HepG2 (cell line): ENCODE data around the gene RFX7. TPM values are rescaled to one million over a fixed set of nuclear protein-coding genes. Genes with fewer than 3 reads are reported as not detected.

Source experiments
- ATAC-seq: fragments of 200-7000 bp; cut with Tn5 transposase; 3 replicates; pipeline ENCODE4 v1.9.1; 2020; ENCODE audit warnings: mild to moderate bottlenecking, moderate library complexity
- BruUV-seq: library from RNA; stranded (reverse); fragments of 400-500 nt; replicated peaks from 2 replicates; lab custom pipeline; 2021; lab: Mats Ljungman, UMichigan
- CTCF ChIA-PET: fragments of 300-600 bp; formaldehyde crosslinking; extraction: SDS; loops from one replicate; lab custom pipeline; 2021; ENCODE audit warnings: low total read pairs, inconsistent platforms, low intra/inter-chr PET ratio; lab: Yijun Ruan, JAX
- POLR2A ChIA-PET: fragments of 350-600 bp; sonication (Branson Sonifier 250); formaldehyde crosslinking; loops from one replicate; lab custom pipeline; 2020; ENCODE audit warnings: antibody characterized with exemption, inconsistent platforms; lab: Yijun Ruan, JAX
- DNase-seq: peaks from one replicate; pipeline ENCODE4 v3.0.0-alpha.2; 2015; ENCODE audit warnings: low spot score
- FAIRE-seq: peaks from 3 replicates; lab custom pipeline; 2011; peaks lifted over from hg19 to GRCh38; lab: Jason Lieb, UNC
- H2AFZ ChIP-seq: one replicate; pipeline ENCODE4 v1.6.1; 2011; ENCODE audit warnings: low read length, inconsistent platforms
- H3K27ac ChIP-seq: fragments of 300-600 bp; 3 replicates; pipeline ENCODE4 v1.8.0; 2011; ENCODE audit warnings: mixed run types, mild to moderate bottlenecking, mixed read lengths, low read length, inconsistent platforms; ENCODE audit not compliant: insufficient read depth; ENCODE audit errors: extremely low read length
- H3K27me3 ChIP-seq, 2 experiments: fragments of 200-600 bp in 1 of 2; 2 replicates in 1 of 2; 3 replicates in 1 of 2; pipeline versions ENCODE4 v1.6.0 to v1.8.0; 2011; ENCODE audit warnings: low read length in 2 of 2, mild to moderate bottlenecking in 2 of 2, moderate library complexity in 2 of 2, inconsistent platforms in 1 of 2; ENCODE audit not compliant: insufficient read depth in 2 of 2, control insufficient read depth in 1 of 2
- H3K36me3 ChIP-seq, 2 experiments: fragments of 200-600 bp in 1 of 2; replicated peaks in 1 of 2; 2 replicates in 1 of 2; 3 replicates in 1 of 2; pipeline versions ENCODE4 v1.5.1 to v1.8.0; 2011; ENCODE audit warnings: low read length in 2 of 2, inconsistent platforms in 1 of 2; ENCODE audit not compliant: insufficient read depth in 2 of 2, control insufficient read depth in 1 of 2
- H3K4me1 ChIP-seq: 2 replicates; pipeline ENCODE4 v1.5.1; 2012; ENCODE audit warnings: low read length, inconsistent platforms; ENCODE audit not compliant: insufficient read depth
- H3K4me2 ChIP-seq: 2 replicates; pipeline ENCODE4 v1.6.0; 2011; ENCODE audit warnings: low read depth, low read length, inconsistent platforms
- H3K4me3 ChIP-seq, 3 experiments: fragments of 200-600 bp in 1 of 3; sonication (generic), shearing (Covaris generic) in 1 of 3; replicated peaks in 1 of 3; 2 replicates each; pipeline ENCODE4 v1.5.1; 2011 to 2016; ENCODE audit warnings: low read length in 3 of 3, inconsistent platforms in 2 of 3, low read depth in 2 of 3, mild to moderate bottlenecking in 2 of 3, control low read depth in 1 of 3, mixed read lengths in 1 of 3; ENCODE audit not compliant: insufficient read depth in 1 of 3
- H3K79me2 ChIP-seq: one replicate; pipeline ENCODE4 v1.6.1; 2011; ENCODE audit warnings: low read length, inconsistent platforms; ENCODE audit not compliant: insufficient read depth
- H3K9ac ChIP-seq: 2 replicates; pipeline ENCODE4 v1.6.0; 2011; ENCODE audit warnings: mild to moderate bottlenecking, low read depth, low read length, inconsistent platforms; ENCODE audit not compliant: insufficient read depth
- H3K9me3 ChIP-seq: 2 replicates; pipeline ENCODE4 v1.5.1; 2012; ENCODE audit warnings: mild to moderate bottlenecking, low read length
- H4K20me1 ChIP-seq: 2 replicates; pipeline ENCODE4 v1.6.0; 2011; ENCODE audit warnings: inconsistent platforms, mild to moderate bottlenecking, low read length, moderate library complexity; ENCODE audit not compliant: insufficient read depth
- FIP1L1 ChIP-seq: fragments of 200-400 bp; formaldehyde crosslinking; IDR thresholded peaks from 2 replicates; pipeline ENCODE4 v1.6.1; 2018; ENCODE audit warnings: low read depth, mild to moderate bottlenecking, low read length, moderate library complexity, borderline replicate concordance; ENCODE audit not compliant: insufficient read depth
- MBNL3 ChIP-seq: fragments of 250-450 bp; sonication (Bioruptor Pico); conservative IDR thresholded peaks from 2 replicates; pipeline ENCODE4 v1.8.0; 2022; ENCODE audit warnings: mild to moderate bottlenecking, inconsistent platforms
- MZF1 ChIP-seq: sonication (generic); formaldehyde crosslinking; IDR thresholded peaks from 2 replicates; pipeline ENCODE4 v1.8.1; 2023; ENCODE audit warnings: mild to moderate bottlenecking, missing genetic modification reagents, borderline replicate concordance
- NCOA1 ChIP-seq: sonication (generic); formaldehyde crosslinking; IDR thresholded peaks from 2 replicates; pipeline ENCODE4 v1.9.0; 2021; ENCODE audit warnings: missing genetic modification reagents
- NCOA2 ChIP-seq: sonication (generic); formaldehyde crosslinking; IDR thresholded peaks from 2 replicates; pipeline ENCODE4 v1.8.0; 2022; ENCODE audit warnings: inconsistent platforms
- RBM39 ChIP-seq: fragments of 200-400 bp; formaldehyde crosslinking; IDR thresholded peaks from one replicate; pipeline ENCODE4 v1.6.1; 2018; ENCODE audit warnings: antibody characterized with exemption, mild to moderate bottlenecking, low read depth, low read length; ENCODE audit not compliant: poor library complexity, severe bottlenecking
- RORA ChIP-seq: sonication (generic); formaldehyde crosslinking; IDR thresholded peaks from 2 replicates; pipeline ENCODE4 v1.5.0; 2020; ENCODE audit warnings: mild to moderate bottlenecking, missing genetic modification reagents, moderate library complexity
- ZNF20 ChIP-seq: sonication (generic); formaldehyde crosslinking; IDR thresholded peaks from 2 replicates; pipeline ENCODE4 v1.4.0; 2020; ENCODE audit warnings: mild to moderate bottlenecking, moderate library complexity, missing genetic modification reagents
- ZNF296 ChIP-seq: sonication (generic); formaldehyde crosslinking; conservative IDR thresholded peaks from 2 replicates; pipeline ENCODE4 v1.5.0; 2020; ENCODE audit warnings: mild to moderate bottlenecking, missing genetic modification reagents
- ZNF570 ChIP-seq: sonication (generic); formaldehyde crosslinking; IDR thresholded peaks from 2 replicates; pipeline ENCODE4 v1.4.0; 2020; ENCODE audit warnings: mild to moderate bottlenecking, missing genetic modification reagents, borderline replicate concordance
- ZNF572 ChIP-seq: sonication (generic); formaldehyde crosslinking; IDR thresholded peaks from 2 replicates; pipeline ENCODE4 v1.5.1; 2020; ENCODE audit warnings: mild to moderate bottlenecking, missing genetic modification reagents
- ZNF674 ChIP-seq: sonication (generic); formaldehyde crosslinking; IDR thresholded peaks from 2 replicates; pipeline ENCODE4 v1.5.0; 2020; ENCODE audit warnings: low read depth, mild to moderate bottlenecking, missing genetic modification reagents
- WGBS: methylation state at CpG from one replicate; pipeline ENCODE4 v1.1.6; 2017; ENCODE audit warnings: low lambda C conversion rate; 5-methylcytosine and 5-hydroxymethylcytosine counted together
- in situ Hi-C: cut with HindIII; loops from 2 replicates; pipeline ENCODE4 v1.10.0; 2017; ENCODE audit warnings: low pct_unique_long_range_greater_than_20kb; ENCODE audit not compliant: extremely low pct_ligation_motif_present
- intact Hi-C: fragments of 100-400 bp; cut with micrococcal nuclease; formaldehyde crosslinking; loops from one replicate; pipeline ENCODE4 v1.10.0; 2022; ENCODE audit not compliant: unreplicated experiment
- polyA plus RNA-seq, 8 experiments: library from polyadenylated mRNA; depleted of rRNA in 3 of 8; stranded (reverse) in 7 of 8; unstranded in 1 of 8; fragments of >200 nt; fragmentation: Illumina TruSeq in 4 of 8; extraction: Trizol in 4 of 8; gene quantifications; 2 replicates each; pipeline versions ENCODE4 v1.2.1 to v1.2.3, GENCODE V29; 2011 to 2016; ENCODE audit warnings: low read depth in 4 of 8, missing spikeins in 1 of 8, mixed read lengths in 1 of 8; ENCODE audit not compliant: insufficient read depth in 1 of 8
- total RNA-seq, 5 experiments: library from RNA; depleted of rRNA; stranded (reverse); fragments of >200 nt; fragmentation: Illumina TruSeq; extraction: Trizol; gene quantifications; 2 replicates each; pipeline ENCODE4 v1.2.3, GENCODE V29; 2016; ENCODE audit warnings: low read depth in 1 of 5
- TF ChIP-seq, protein P1 (sequence below): sonication (generic); formaldehyde crosslinking; IDR thresholded peaks from 2 replicates; pipeline ENCODE4 v1.5.0; 2020; ENCODE audit warnings: mild to moderate bottlenecking, missing genetic modification reagents
- TF ChIP-seq, protein P2 (sequence below): sonication (generic); formaldehyde crosslinking; IDR thresholded peaks from 2 replicates; pipeline ENCODE4 v1.9.0; 2021; ENCODE audit warnings: missing genetic modification reagents, mild to moderate bottlenecking, borderline replicate concordance

RFX7 gene
- total and polyA plus RNA-seq, 2 of the 13 experiments (the other 11 are each of a cell fraction or from before 2014, with no cell fraction given): 8.5 to 10.4 TPM

DNA sequence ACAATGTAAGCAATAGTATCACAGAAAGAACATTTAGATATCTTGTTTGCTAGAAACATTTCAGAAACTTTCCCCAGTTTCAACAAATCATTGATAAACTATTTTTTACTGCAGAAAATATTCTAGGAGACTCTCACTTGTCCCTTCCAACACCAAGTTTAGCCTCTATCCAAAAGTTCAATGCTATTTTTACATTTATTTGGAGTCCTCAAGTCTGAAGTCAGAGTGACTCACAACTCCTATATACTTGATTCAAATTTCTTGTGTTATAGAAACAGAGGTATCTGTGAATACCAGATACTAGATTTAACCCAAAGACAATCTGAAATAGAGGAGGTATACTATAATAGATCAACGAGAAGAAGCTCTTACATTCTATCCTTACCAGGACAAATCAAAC, 49.6 kb downstream of the RFX7 start:
- peaks cover 56% of the 10 kb centered on the region for H3K79me2 ChIP-seq
- no peak overlapping the region for H2AFZ ChIP-seq
- in situ Hi-C loops: no loop called here

DNA sequence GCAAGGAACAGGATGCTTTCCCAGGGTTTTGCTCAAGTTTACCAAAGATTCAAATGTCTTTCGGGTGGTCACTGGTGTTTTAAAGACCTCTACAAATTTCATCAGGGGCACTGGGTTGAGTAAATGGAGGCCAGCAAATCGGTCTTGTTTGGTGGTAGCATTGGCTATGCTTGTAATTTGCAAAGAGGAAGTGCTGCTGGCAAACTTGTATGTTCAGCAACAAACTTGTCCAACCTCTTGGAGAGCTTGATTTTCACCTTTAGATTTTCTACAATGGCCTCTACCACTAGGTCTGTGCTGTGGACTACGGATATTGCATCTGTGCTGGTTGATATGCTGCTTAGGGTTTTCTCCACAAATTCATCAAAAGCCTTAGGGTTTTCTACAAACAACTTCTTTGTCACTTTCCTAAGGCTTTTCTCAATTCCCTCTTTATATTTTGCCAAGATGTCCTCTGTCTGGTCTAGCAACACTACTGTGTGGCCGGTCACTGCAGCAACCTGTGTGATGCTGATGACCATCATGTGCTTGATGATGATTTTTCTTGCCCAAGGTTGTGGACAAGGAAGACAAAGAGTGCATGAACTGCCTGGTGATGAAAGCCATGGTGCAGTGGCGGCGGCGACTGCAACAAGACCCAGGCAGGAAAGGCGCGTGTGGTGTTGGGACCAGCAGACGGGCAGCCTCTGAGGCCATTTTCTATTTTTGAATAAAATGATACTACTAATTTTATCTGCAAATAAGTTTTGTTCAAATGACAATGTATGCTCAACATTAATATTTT, 50.8 kb downstream of the RFX7 start:
- Histone ChIP-seq H3K9me3 (no peaks in the 10 kb centered on the region), H3K4me3 (no peak overlapping the region), H3K4me2 (no peak overlapping the region), H3K9ac (no peak overlapping the region), H2AFZ (no peak overlapping the region), H3K79me2 (peaks cover 64% of the 10 kb centered on the region), H3K27ac (no peak overlapping the region), H4K20me1 (peaks cover 3% of the 10 kb centered on the region; the same call in 1 of the 2 replicates), H3K27me3 (no peaks in the 10 kb centered on the region), H3K36me3 (peaks cover 6 to 7% of the 10 kb centered on the region in 2 experiments; a peak in 3 of 5 replicates), H3K4me1 (peaks cover 29% of the 10 kb centered on the region)
- intact Hi-C loops: no loop called here
- 99% methylated on average over 10 of the region's 10 CpGs for WGBS
- POLR2A ChIA-PET: no interaction called here
- CTCF ChIA-PET: no interaction called here
- BruUV-seq: no TSS peak
- DNase-seq (no peak), ATAC-seq (no peak), FAIRE-seq (no peak)
- in situ Hi-C loops: no loop called here
- TF ChIP-seq MZF1 (CRISPR knock-in tag) (no peak), ZNF674 (no peak), RORA (CRISPR knock-in tag) (no peak), NCOA1 (no peak), RBM39 (no peak), ZNF570 (CRISPR knock-in tag) (no peak), ZNF20 (no peak)
- TF ChIP-seq, protein P1, sequence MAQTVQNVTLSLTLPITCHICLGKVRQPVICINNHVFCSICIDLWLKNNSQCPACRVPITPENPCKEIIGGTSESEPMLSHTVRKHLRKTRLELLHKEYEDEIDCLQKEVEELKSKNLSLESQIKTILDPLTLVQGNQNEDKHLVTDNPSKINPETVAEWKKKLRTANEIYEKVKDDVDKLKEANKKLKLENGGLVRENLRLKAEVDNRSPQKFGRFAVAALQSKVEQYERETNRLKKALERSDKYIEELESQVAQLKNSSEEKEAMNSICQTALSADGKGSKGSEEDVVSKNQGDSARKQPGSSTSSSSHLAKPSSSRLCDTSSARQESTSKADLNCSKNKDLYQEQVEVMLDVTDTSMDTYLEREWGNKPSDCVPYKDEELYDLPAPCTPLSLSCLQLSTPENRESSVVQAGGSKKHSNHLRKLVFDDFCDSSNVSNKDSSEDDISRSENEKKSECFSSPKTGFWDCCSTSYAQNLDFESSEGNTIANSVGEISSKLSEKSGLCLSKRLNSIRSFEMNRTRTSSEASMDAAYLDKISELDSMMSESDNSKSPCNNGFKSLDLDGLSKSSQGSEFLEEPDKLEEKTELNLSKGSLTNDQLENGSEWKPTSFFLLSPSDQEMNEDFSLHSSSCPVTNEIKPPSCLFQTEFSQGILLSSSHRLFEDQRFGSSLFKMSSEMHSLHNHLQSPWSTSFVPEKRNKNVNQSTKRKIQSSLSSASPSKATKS (CRISPR knock-in tag): no peak

More for the DNA sequence above, 49.6 kb downstream of the RFX7 start:
- Histone ChIP-seq H3K27me3 (no peaks in the 10 kb centered on the region), H3K27ac (no peak overlapping the region), H3K9me3 (no peaks in the 10 kb centered on the region), H3K4me1 (peaks cover 17% of the 10 kb centered on the region), H4K20me1 (no peaks in the 10 kb centered on the region), H3K9ac (no peak overlapping the region), H3K4me2 (no peak overlapping the region), H3K36me3 (peaks cover 6 to 8% of the 10 kb centered on the region in 2 experiments; a peak in 3 of 5 replicates), H3K4me3 (no peak overlapping the region)
- ATAC-seq (no peak), DNase-seq (no peak), FAIRE-seq (no peak)
- WGBS: 100% methylated on average over 1 of the region's 1 CpG
- CTCF ChIA-PET: no interaction called here
- intact Hi-C loops: no loop called here
- TF ChIP-seq, protein P2, sequence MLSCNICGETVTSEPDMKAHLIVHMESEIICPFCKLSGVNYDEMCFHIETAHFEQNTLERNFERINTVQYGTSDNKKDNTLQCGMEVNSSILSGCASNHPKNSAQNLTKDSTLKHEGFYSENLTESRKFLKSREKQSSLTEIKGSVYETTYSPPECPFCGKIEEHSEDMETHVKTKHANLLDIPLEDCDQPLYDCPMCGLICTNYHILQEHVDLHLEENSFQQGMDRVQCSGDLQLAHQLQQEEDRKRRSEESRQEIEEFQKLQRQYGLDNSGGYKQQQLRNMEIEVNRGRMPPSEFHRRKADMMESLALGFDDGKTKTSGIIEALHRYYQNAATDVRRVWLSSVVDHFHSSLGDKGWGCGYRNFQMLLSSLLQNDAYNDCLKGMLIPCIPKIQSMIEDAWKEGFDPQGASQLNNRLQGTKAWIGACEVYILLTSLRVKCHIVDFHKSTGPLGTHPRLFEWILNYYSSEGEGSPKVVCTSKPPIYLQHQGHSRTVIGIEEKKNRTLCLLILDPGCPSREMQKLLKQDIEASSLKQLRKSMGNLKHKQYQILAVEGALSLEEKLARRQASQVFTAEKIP (CRISPR knock-in tag): no peak
- TF ChIP-seq ZNF572 (CRISPR knock-in tag) (no peak), ZNF296 (CRISPR knock-in tag) (no peak), MBNL3 (no peak), FIP1L1 (no peak), NCOA2 (CRISPR knock-in tag) (no peak)
- POLR2A ChIA-PET: no interaction called here
- BruUV-seq: no TSS peak
